Fibroblast of skin of right biceps (primary cell): ENCODE data around the gene ERI3.

Experiments used
- DNase-seq: peaks from one replicate; pipeline ENCODE4 v3.0.0-alpha.2; 2013

Gene ERI3

DNA sequence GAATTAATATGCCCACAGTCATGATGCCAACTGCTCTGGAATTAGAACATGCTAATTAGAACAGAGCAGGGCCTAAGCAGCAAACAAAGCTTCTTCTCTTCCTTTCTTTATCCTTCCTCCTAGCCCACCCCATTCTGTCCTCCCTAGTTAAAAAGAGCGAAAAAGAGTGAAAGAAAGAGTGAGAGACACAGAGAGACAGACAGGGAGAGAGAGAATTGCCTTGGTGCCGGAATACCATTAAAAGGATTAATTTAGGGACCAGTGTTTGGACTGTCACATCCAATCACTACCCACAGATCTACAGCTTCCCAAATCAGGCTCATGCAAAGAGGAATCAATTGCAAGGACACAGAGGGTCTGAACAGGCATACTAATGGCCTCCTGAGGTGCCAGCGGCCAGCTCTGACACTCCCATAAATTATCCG is 7.0 kb downstream of the ERI3 start:
- no peak for DNase-seq

DNA sequence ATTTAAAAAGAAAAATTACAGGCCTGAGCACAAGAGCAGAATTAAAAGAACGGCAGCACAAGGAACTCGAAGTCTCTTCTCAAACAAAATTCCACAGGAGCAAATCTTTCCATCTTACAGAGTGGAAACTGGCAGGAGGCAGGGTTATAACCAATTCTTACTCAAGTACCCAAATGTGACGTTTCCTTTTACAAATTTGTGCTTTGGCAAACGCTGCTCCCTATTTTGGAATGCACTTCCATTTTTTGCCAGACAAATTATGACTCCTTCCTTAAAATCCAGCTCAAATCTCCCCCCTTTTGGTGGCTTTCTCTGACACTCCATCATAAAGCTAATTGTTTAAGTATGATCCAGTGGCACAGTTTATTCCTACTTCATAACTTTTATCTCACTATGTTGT is 7.8 kb downstream of the ERI3 start:
- peak; percentile 40 for DNase-seq

DNA sequence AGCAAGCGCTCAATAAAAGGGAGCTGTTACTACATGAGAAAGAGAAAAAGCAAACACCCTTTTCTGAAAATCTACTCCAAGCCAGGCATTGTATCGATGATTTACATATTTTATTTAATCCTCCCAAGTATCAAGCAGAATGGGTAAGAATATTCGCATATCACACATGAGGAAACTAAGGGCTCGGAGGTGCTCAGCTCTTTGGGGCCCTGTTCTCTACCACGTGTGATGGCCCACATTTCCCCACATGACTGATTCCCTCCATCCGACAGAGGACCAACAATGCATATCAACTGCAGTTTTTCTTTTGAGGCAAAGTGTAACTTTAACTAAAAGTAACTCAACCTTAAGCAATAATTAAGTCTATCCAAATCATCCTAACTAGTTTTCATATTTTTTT is 8.2 kb downstream of the ERI3 start:
- no peak for DNase-seq

- DNase-seq = no peak
These were observed 8.9 kb downstream of the ERI3 start for GRCh38 chr1:44346184-44346583.

GRCh38 chr1:44345187-44345775 is 9.8 kb downstream of the ERI3 start:
- no peak for DNase-seq

DNA sequence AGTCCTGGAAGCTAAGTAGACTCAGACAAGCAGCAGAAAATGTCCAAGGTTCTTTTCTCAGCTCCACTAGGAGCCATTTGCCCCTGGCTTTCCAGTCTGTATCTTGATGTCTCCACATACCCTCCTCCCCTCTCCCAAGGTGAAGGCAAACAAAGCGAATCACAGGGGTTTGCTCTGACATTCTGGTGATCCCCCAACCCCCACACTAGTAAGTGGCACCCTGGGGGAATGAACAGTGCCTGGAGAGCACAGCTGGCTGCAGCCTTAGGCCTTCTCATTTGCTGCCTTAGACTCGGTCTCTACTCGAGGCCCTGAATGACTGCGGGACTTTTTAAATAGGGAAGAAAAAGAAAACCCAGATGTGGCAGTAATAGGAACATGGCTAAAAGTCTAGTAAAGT is 15.3 kb downstream of the ERI3 start:
- no peak for DNase-seq

GRCh38 chr1:44338136-44338535 is 16.9 kb downstream of the ERI3 start:
- DNase-seq = no peak

DNA sequence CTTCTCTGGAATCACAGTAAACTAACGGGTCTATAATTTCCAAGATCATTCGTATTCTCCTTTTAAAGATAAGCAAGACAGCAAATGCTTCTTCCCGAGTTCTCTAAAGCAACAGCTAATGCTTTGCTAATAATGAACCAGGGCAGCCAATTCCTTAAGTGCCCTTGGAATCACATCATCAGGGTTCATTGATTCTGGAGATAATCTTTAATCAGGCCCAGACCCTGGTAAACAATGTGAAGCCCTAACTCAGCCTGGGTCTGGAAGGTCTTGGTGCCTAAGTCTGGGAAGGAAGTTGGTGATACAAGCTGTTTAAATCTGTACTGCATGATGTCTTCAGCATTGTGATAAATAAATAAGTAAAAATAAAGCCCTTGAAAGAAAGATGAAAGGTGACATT is 18.4 kb downstream of the ERI3 start:
- no peak for DNase-seq

GRCh38 chr1:44334968-44335367 is 20.1 kb downstream of the ERI3 start:
- DNase-seq = no peak

DNA sequence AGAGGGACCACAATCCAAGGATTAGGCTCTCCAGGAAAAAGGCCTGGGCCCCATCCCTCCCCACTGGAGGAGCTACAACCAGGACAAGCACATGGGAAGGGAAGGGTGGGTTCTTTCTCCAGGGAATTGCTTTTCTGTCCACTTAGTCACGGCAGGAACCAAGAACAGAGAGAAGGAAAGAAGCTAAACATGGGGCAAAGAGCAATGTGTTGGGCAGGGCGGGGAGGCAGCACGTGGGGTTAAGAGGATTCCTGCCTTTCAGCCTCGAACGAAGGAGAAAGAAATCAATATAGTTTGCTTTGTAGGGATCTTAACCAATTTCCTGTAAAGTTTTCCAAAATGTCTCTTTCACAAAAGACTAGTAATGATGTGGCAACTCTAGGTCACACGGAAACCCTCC is 21.7 kb downstream of the ERI3 start:
- DNase-seq = no peak

GRCh38 chr1:44332505-44332904 is 22.6 kb downstream of the ERI3 start:
- DNase-seq = no peak

- DNase-seq = no peak
These were observed 24.1 kb downstream of the ERI3 start for GRCh38 chr1:44330935-44331334.

- DNase-seq = no peak
These were observed 26.2 kb downstream of the ERI3 start for GRCh38 chr1:44328671-44329416.

GRCh38 chr1:44327679-44328491 is 27.2 kb downstream of the ERI3 start:
- peak; percentile 100 for DNase-seq

- DNase-seq = peak; percentile 12
These were observed 28.1 kb downstream of the ERI3 start for GRCh38 chr1:44326821-44327465.

DNA sequence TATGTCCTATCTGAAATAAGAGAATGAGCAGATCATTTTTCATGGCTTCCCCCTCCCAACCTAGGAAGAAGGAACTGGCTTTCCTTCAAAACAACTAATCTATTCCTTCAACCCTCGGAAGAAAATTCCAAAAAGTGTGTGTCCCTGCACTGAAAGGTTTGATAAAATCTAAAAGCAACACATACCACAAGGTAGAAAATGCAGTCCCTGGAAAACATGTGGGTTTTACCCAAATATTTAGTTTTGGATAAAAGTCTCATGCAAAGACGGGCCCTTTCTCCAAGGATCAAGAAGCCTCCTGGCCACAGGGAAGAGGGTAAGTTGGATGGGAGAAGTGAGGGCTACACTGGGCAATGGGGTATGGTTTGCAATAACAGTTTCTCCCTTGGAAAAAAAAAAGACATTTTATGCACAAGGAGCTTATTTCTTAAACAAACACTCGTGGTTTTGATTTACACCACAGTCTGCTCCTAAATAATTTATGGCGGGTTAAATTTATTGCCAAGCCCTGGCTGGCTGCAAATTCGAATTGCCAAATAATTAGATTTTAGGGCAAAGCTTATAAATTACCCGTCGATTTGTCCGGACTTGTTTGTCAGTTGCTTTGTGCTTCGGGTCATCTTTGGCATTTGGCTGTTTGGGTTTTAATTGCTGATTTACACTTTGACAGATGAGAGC is 28.9 kb downstream of the ERI3 start:
- peak; percentile 30 for DNase-seq

DNA sequence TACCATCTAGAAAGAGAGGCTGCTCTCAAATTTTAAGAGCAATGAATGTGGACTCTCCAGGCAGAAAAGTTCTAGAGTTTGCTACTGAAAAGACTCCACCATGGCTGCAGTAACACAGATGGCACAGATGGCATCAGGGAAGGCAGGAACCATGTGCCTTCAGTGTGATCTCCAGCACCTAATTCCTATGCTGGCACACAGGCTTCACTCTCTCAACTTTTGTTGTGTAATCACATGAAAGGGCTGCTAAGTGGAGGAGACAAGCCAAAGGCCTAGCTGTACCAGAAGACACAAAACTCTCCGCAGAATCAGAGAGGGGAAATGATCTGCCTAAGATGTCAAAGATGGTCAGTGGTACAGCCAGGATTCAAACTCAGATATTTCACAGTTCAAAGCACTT is 31.1 kb downstream of the ERI3 start:
- DNase-seq = no peak

DNA sequence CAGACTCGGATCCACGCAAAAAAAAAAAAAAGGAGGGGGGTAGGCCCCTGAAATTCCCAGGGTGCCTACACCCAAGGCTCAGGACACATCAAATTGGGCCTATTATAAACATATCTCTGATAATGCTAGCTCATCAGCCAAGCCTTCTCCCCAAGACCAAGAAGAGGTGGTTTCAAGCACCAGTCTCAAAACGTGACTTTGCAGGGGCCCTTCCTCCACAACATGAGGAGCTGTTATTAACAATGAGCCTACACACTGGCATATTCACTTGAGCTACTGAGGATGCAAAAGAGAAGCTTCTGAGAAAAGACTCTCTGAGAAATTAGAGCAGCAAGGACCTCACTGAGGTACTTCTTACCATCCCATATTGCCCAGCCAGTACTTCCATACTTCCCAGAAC is 32.7 kb downstream of the ERI3 start:
- no peak for DNase-seq

- no peak for DNase-seq
These were observed 33.6 kb downstream of the ERI3 start for GRCh38 chr1:44321466-44321865.

GRCh38 chr1:44318097-44319088 is 36.7 kb downstream of the ERI3 start:
- peak; percentile 38 for DNase-seq

DNA sequence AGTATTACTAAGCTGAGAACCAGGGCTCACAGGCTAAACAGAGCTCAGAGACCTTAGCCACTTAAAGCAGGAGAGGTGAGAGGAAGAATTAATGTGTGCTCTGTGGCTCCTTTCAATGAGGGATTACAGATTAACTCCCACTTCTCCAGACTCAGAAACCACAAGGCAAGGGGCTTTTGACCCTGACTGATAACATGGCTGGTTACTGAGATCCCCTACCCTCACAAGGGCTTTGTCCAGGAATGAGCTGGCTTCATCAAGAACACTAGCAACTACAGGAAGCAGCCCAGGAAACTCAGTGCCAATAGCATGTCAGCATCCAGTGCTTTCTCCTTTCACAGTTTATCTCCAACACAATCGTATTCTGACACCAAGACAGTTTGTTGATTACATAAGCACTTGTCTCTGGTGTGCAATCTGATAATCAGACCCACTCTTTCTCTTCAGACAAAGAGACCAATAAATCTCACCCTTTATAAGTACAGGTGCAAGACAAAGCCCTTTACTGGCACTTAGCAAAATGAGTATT is 38.8 kb downstream of the ERI3 start:
- DNase-seq = no peak
